RWPE2 (cell line): ENCODE data around the gene STXBP2.
A peak's percentile ranks its signal among the peaks of the same experiment; 100 is the strongest.

Experiments used
- ATAC-seq: fragments of 200-7000 bp; cut with Tn5 transposase; 3 replicates; pipeline ENCODE4 v1.9.1; 2021; ENCODE audit warnings: low read depth
- DNase-seq: peaks from one replicate; pipeline ENCODE4 v3.0.0-alpha.2; 2020; ENCODE audit warnings: low spot score
- H3K27ac ChIP-seq: fragments of 450-650 bp; 2 replicates; pipeline ENCODE4 v1.5.1; 2017; ENCODE audit warnings: mild to moderate bottlenecking; ENCODE audit not compliant: poor library complexity, severe bottlenecking
- H3K27me3 ChIP-seq: fragments of 250-450 bp; sonication (Bioruptor Pico); 2 replicates; pipeline ENCODE4 v1.5.1; 2021; ENCODE audit warnings: mild to moderate bottlenecking, moderate library complexity; ENCODE audit not compliant: insufficient read depth, poor library complexity, severe bottlenecking
- H3K36me3 ChIP-seq: fragments of 250-450 bp; sonication (Bioruptor Pico); 2 replicates; pipeline ENCODE4 v1.5.1; 2020; ENCODE audit warnings: low read depth, mild to moderate bottlenecking, moderate library complexity
- H3K4me1 ChIP-seq: fragments of 250-450 bp; sonication (Bioruptor Pico); 2 replicates; pipeline ENCODE4 v1.5.1; 2021; ENCODE audit warnings: mild to moderate bottlenecking, moderate library complexity; ENCODE audit not compliant: insufficient read depth, poor library complexity, severe bottlenecking
- H3K4me3 ChIP-seq: fragments of 250-450 bp; sonication (Bioruptor Pico); 2 replicates; pipeline ENCODE4 v1.5.1; 2021; ENCODE audit warnings: mild to moderate bottlenecking, moderate library complexity; ENCODE audit not compliant: severe bottlenecking
- H3K9me3 ChIP-seq: fragments of 250-450 bp; sonication (Bioruptor Pico); 2 replicates; pipeline ENCODE4 v1.5.1; 2021; ENCODE audit warnings: mild to moderate bottlenecking, moderate library complexity; ENCODE audit not compliant: severe bottlenecking
- CTCF ChIP-seq: fragments of 450-650 bp; IDR thresholded peaks from one replicate; pipeline ENCODE4 v1.5.1; 2017; ENCODE audit warnings: mild to moderate bottlenecking, moderate library complexity; ENCODE audit not compliant: poor library complexity, severe bottlenecking

STXBP2 gene

DNA sequence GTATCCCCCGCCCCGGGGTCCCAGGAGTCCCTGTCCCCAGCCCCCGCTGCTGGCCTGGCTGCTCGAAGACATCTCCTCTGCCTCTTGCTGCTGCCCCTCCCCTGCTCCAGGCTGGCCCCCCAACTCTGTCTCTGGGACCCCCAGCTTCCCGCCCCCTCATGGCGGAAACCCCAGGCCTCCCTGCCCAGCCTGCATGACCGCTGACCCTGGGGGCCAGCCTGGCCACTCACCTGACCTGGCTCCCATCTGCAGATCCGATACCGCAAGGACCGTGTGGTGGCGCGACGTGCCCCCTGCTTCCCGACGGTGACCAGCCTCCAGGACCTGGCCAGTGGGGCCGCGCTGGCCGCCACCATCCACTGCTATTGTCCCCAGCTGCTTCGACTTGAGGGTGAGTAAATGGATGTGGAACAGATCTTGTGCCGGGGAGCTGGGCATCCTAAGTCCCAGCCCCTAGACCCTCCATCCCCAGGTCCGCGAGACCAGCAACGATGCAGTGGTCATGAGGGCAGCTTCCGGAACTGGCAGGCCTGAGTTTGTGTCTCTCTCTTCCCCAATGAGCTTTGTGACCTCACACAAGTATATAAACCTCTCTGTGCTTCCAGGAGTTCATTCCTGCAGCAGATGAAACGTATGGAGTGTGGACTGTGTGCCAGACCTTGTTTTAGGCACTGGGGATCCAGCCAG lies 28.9 kb upstream of the STXBP2 start:
- no peak overlapping the region for H3K4me3 ChIP-seq
- H3K4me1 ChIP-seq = no peaks in the 10 kb centered on the region
- no peaks in the 10 kb centered on the region for H3K27me3 ChIP-seq
- TF ChIP-seq CTCF = no peak
- DNase-seq (peak; percentile 47), ATAC-seq (no peak)
- no peak overlapping the region for H3K27ac ChIP-seq
- H3K9me3 ChIP-seq = no peaks in the 10 kb centered on the region
- peaks cover 3% of the 10 kb centered on the region; the same call in 1 of the 2 replicates for H3K36me3 ChIP-seq

DNA sequence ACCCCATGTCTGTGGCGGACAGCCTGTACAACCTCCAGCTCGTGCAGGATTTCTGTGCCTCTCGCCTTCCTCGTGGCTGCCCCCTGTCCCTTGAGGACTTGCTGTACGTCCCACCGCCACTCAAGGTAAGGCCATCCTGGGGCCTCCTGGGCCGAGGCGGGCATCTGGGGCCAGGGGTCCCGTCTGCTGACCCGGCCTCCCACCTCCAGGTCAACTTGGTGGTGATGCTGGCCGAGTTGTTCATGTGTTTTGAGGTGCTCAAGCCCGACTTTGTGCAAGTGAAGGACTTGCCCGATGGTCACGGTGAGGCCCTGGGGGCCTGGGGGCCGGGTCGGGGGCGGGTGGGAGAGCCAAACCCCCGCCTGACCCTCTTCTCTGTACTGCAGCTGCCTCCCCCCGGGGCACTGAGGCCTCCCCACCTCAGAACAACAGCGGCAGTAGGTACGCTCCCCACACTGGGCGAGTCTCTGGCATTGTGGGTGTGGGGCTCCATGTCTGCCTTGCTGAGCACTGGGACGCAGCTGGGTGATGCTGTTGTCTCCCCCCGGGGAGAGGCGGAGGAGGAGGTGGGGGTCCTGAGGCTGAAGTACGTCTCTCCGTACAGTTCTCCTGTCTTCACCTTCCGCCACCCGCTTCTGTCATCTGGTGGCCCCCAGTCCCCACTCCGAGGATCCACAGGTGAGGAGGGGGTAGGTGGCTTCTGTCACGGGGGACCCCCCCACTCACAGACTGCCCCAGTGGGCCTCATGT lies 26.2 kb upstream of the STXBP2 start:
- DNase-seq = no peak

DNA sequence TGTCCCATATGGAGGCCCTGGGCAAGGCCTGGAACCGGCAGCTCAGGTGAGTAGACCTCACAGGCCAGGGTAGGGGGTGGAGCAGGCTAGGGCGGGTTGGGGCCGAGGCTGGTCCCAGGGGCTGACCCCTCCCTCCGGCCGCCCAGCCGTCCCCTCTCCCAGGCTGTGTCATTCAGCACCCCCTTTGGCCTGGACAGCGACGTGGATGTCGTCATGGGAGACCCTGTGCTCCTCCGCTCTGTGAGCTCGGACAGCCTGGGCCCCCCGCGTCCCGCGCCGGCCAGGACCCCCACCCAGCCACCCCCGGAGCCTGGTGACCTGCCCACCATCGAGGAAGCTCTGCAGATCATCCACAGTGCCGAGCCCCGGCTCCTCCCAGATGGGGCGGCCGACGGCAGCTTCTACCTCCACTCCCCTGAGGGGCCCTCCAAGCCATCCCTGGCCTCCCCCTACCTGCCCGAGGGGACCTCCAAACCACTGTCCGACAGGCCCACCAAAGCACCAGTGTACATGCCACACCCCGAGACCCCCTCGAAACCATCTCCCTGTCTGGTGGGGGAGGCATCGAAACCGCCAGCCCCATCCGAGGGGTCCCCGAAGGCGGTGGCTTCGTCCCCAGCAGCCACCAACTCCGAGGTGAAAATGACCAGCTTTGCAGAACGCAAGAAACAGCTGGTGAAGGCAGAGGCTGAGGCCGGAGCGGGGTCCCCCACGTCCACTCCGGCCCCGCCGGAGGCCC lies 25.2 kb upstream of the STXBP2 start:
- no peaks in the 10 kb centered on the region for H3K4me1 ChIP-seq
- no peak for TF ChIP-seq CTCF
- no peaks in the 10 kb centered on the region for H3K9me3 ChIP-seq
- no peak overlapping the region for H3K27ac ChIP-seq
- ATAC-seq (no peak), DNase-seq (peak; percentile 52)
- H3K27me3 ChIP-seq = no peaks in the 10 kb centered on the region
- H3K36me3 ChIP-seq = peaks cover 3% of the 10 kb centered on the region; the same call in 1 of the 2 replicates
- H3K4me3 ChIP-seq = no peak overlapping the region

More for the DNA sequence above, 26.2 kb upstream of the STXBP2 start:
- Histone ChIP-seq H3K4me3 (no peak overlapping the region), H3K27me3 (no peaks in the 10 kb centered on the region), H3K9me3 (no peaks in the 10 kb centered on the region), H3K36me3 (peaks cover 3% of the 10 kb centered on the region; the same call in 1 of the 2 replicates), H3K4me1 (no peaks in the 10 kb centered on the region), H3K27ac (no peak overlapping the region)
- TF ChIP-seq CTCF = no peak
- no peak for ATAC-seq

DNA sequence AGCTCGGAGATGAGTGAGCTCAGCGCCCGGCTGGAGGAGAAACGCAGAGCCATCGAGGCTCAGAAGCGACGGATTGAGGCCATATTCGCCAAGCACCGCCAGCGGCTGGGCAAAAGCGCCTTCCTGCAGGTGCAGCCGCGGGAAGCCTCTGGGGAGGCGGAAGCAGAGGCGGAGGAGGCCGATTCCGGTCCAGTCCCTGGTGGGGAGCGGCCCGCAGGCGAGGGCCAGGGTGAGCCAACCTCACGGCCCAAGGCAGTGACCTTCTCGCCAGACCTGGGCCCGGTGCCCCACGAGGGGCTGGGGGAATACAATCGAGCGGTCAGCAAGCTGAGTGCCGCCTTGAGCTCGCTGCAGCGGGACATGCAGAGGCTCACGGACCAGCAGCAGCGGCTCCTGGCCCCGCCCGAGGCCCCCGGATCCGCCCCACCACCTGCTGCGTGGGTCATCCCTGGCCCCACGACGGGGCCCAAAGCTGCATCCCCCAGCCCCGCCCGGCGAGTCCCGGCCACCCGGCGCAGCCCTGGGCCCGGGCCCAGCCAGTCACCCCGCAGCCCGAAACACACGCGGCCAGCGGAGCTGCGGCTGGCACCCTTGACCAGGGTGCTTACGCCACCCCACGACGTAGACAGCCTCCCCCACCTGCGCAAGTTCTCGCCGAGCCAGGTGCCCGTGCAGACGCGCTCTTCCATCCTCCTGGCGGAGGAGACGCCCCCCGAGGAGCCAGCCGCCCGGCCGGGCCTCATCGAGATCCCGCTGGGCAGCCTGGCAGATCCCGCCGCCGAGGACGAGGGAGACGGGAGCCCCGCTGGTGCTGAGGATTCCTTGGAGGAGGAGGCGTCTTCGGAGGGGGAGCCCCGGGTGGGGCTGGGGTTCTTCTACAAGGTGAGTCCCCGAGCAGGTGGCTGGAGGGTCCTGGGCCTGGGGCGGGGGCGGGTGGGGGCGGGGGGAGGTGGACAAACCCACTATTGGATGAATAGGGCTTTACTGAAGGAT lies 24.3 kb upstream of the STXBP2 start:
- no peaks in the 10 kb centered on the region for H3K9me3 ChIP-seq
- no peaks in the 10 kb centered on the region for H3K4me1 ChIP-seq
- no peak for TF ChIP-seq CTCF
- DNase-seq (peak; percentile 42), ATAC-seq (no peak)
- H3K4me3 ChIP-seq = no peak overlapping the region
- peaks cover 3% of the 10 kb centered on the region; the same call in 1 of the 2 replicates for H3K36me3 ChIP-seq
- H3K27me3 ChIP-seq = no peaks in the 10 kb centered on the region
- no peak overlapping the region for H3K27ac ChIP-seq
